Activated CD4-positive, alpha-beta T cell treated with anti-CD3 and anti-CD28 coated beads for 36 hours (primary cell): ENCODE data around the gene RNASE12. TPM values are rescaled to one million over a fixed set of nuclear protein-coding genes. Genes with fewer than 3 reads are reported as not detected.

ENCODE experiments used
- ATAC-seq: fragments of 200-7000 bp; cut with Tn5 transposase; one replicate; pipeline ENCODE4 v1.10.0; 2021; ENCODE audit warnings: mild to moderate bottlenecking, moderate library complexity
- CTCF ChIA-PET: fragments of 350-600 bp; sonication (Branson Sonifier 250); formaldehyde crosslinking; loops from one replicate; lab custom pipeline; 2021; ENCODE audit warnings: antibody characterized with exemption; lab: Charles Lee
- POLR2A ChIA-PET: fragments of 350-600 bp; sonication (Branson Sonifier 250); formaldehyde crosslinking; loops from one replicate; lab custom pipeline; 2021; ENCODE audit warnings: antibody characterized with exemption, inconsistent platforms; lab: Charles Lee
- DNase-seq: peaks from one replicate; pipeline ENCODE4 v3.0.0-alpha.2; 2020
- H3K27ac Mint-ChIP-seq: one replicate; pipeline ENCODE4 v1.8.0; 2021; ENCODE audit warnings: mixed read lengths
- H3K27me3 Mint-ChIP-seq: one replicate; pipeline ENCODE4 v1.8.0; 2021; ENCODE audit warnings: mixed read lengths
- H3K36me3 Mint-ChIP-seq: one replicate; pipeline ENCODE4 v1.8.0; 2021; ENCODE audit warnings: low read depth, mixed read lengths
- H3K4me1 Mint-ChIP-seq: one replicate; pipeline ENCODE4 v1.8.0; 2021; ENCODE audit warnings: mixed read lengths
- H3K4me3 Mint-ChIP-seq: one replicate; pipeline ENCODE4 v1.8.0; 2021; ENCODE audit warnings: mild to moderate bottlenecking, moderate library complexity, mixed read lengths
- H3K9me3 Mint-ChIP-seq: one replicate; pipeline ENCODE4 v1.8.0; 2021; ENCODE audit warnings: low read depth, mixed read lengths
- intact Hi-C, 2 experiments: fragments of 100-400 bp; cut with DNase I in 1 of 2; cut with micrococcal nuclease in 1 of 2; formaldehyde crosslinking; loops; one replicate each; pipeline versions ENCODE4 v1.14.2 to v1.15.1; 2022 to 2024; cut with DNase I, micrococcal nuclease
- total RNA-seq, 2 experiments: library from RNA; stranded (reverse); gene quantifications; one replicate each; pipeline ENCODE4 v1.2.3, GENCODE V29; 2021

Gene RNASE12, protein sequence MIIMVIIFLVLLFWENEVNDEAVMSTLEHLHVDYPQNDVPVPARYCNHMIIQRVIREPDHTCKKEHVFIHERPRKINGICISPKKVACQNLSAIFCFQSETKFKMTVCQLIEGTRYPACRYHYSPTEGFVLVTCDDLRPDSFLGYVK
- not detected for total RNA-seq

DNA sequence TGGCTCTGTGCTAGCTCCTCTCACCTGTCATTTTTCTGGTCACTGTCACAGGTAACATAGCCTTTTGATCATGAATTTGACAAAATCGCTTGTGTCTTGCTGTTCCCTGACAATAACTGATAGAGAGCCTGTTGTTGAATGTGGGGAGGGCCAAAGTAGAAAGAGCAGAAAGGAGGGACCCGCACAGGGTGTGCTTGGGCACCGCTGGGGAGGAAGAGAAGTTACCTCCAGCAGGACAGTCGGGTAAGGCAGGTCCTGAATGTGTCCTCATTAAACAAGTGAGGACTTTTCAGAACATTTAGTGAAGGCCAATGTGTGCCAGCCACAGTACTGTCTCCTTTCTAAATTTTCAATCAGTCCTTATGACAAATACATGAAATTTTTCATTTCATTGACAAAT is at the start of gene RNASE12:
RNASE12 (minus strand) TSS at position 142 of the 400 bp plus-strand sequence. CDS start 653 bp downstream, outside the sequence.
- CTCF ChIA-PET: no interaction called here
- H3K27ac Mint-ChIP-seq: no peak within 1 kb of the TSS
- no peaks in the 10 kb centered on the region for H3K36me3 Mint-ChIP-seq
- no peak within 1 kb of the TSS for H3K4me3 Mint-ChIP-seq
- no peaks in the 10 kb centered on the region for H3K27me3 Mint-ChIP-seq
- POLR2A ChIA-PET: no interaction called here
- intact Hi-C loops: no loop called here
- H3K9me3 Mint-ChIP-seq: no peaks in the 10 kb centered on the region
- ATAC-seq: no peak
- DNase-seq: no peak
- H3K4me1 Mint-ChIP-seq: peaks cover 2% of the 10 kb centered on the region

- Mint-ChIP-seq H3K4me1 (peaks cover 43% of the 10 kb centered on the region), H3K4me3 (peak overlapping the region; percentile 75), H3K27ac (peak overlapping the region; percentile 43), H3K27me3 (peaks cover 8% of the 10 kb centered on the region), H3K9me3 (no peaks in the 10 kb centered on the region), H3K36me3 (no peaks in the 10 kb centered on the region)
- ATAC-seq: peak; percentile 85
- ChIA-PET POLR2A (no interaction called here), CTCF (interaction anchor here (0.6 to 3.9 kb wide), 9 partner anchors 10 to 339 kb away, joined by 3 to 34 read pairs (median 8); partner anchors contain the start of genes APEX1 and RNASE4)
- DNase-seq: peak; percentile 88
- intact Hi-C loops: loop anchor here (1.0 to 5.0 kb wide), 10 partner anchors 8 to 291 kb away; partner anchors contain the start of gene PARP2 (in 2 of the 2)
Measured at GRCh38 chr14:20632831-20633691, 41.9 kb upstream of the RNASE12 start.

- ChIA-PET CTCF (interaction anchor here (0.6 to 3.9 kb wide), 10 partner anchors 9 to 339 kb away, joined by 3 to 34 read pairs (median 8); partner anchors contain the start of genes APEX1 and RNASE4), POLR2A (no interaction called here)
- Mint-ChIP-seq H3K9me3 (no peaks in the 10 kb centered on the region), H3K27ac (peak overlapping the region; percentile 43), H3K27me3 (peaks cover 10% of the 10 kb centered on the region), H3K4me3 (peak overlapping the region; percentile 75), H3K36me3 (no peaks in the 10 kb centered on the region), H3K4me1 (peaks cover 49% of the 10 kb centered on the region)
- DNase-seq: peak; percentile 55
- intact Hi-C loops: loop anchor here (1.0 to 5.0 kb wide), 4 partner anchors 30 to 290 kb away; partner anchors contain the start of gene PARP2 (in 1 of the 2)
- ATAC-seq: peak; percentile 27
Measured at GRCh38 chr14:20632448-20632830, 41.3 kb upstream of the RNASE12 start.

DNA sequence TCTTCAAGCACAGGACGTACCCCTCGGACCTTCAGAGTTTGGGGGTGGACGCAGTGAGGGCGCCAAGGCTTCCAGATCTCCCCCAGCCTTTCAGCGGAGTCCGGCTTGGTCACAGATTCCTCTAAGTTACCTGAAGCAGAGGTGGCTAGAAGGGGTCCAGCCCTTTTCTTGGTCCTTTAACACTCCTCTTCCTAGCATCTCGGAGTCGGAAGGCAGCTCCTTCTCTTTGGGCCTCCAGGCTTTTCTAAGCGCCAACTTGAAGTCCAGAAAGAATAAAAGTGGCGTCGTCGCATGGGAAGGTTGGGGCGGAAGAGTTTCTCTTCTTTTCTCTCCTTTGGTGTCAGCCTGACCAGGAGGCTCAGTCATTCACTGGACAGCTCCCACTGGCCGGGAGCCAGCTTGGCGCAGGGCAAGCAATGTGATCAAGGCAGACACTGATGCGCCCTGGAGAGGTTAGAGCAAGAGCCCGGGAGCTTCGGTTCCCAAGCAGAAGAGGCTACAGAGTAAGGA is 40.8 kb upstream of the RNASE12 start:
- ATAC-seq (no peak), DNase-seq (peak; percentile 33)
- POLR2A ChIA-PET: interaction anchor here (1.9 kb wide), 1 partner anchor 52 kb away, joined by 7 read pairs; the partner anchor contains the start of gene RNASE4
- Mint-ChIP-seq H3K4me3 (peak overlapping the region; percentile 75), H3K36me3 (no peaks in the 10 kb centered on the region), H3K9me3 (no peaks in the 10 kb centered on the region), H3K27ac (no peak overlapping the region), H3K27me3 (peaks cover 12% of the 10 kb centered on the region), H3K4me1 (peaks cover 54% of the 10 kb centered on the region)
- CTCF ChIA-PET: interaction anchor here (0.6 to 3.9 kb wide), 15 partner anchors 9 to 338 kb away, joined by 3 to 34 read pairs (median 5); partner anchors contain the start of genes APEX1 and RNASE4
- intact Hi-C loops: loop anchor here (1.0 to 5.0 kb wide), 5 partner anchors 19 to 290 kb away; partner anchors contain the start of gene PARP2 (in 1 of the 2)

DNA sequence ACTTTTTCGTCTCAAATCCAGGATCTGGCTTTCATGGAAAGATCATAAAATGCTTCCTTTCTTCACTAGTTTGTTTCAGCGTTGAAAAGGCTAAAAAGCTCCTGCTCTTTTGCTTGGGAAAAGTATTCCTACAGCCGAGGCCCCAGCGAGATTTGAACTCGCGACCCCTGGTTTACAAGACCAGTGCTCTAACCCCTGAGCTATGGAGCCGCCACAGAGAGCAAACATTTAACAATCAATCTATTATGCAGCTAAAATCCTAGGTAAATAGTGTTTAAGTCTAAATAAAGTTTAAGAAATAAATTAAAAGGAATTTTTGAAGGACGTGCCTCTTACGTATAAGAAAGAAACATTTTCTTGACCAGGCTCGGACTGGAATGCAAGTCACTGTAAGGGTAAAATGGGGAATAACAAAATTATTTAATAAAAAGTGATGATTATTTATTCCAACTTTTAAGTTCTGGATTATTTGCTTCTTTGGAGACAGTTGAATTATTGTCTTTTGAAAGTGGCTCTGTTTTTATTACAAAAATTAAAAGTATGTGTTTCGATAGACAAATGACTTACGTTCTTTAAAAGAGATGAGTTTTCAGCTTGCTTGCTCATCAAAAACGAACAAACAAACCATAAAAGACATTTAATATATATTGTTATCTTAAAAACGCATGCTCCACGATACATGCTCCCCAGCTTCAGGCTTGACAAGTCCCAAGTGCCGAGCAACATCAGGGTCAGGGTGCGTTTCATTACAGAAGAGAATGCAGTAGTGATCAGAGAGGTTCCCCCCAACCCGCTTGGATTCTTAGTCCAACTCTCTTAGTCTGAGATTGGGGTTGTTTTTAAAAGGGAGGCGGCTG is 40.1 kb upstream of the RNASE12 start:
- CTCF ChIA-PET: interaction anchor here (0.6 to 3.9 kb wide), 16 partner anchors 8 to 263 kb away, joined by 3 to 34 read pairs (median 5); partner anchors contain the start of genes APEX1 and RNASE4
- no peak for ATAC-seq
- intact Hi-C loops: loop anchor here in 1 of 2 experiments (1.0 to 5.0 kb wide), 2 partner anchors 18 to 289 kb away; partner anchors contain the start of gene PARP2

GRCh38 chr14:20630340-20631022 is 39.3 kb upstream of the RNASE12 start:
- H3K9me3 Mint-ChIP-seq: no peaks in the 10 kb centered on the region
- intact Hi-C loops: loop anchor here in 1 of 2 experiments (1.0 to 5.0 kb wide), 2 partner anchors 17 to 288 kb away; partner anchors contain the start of gene PARP2
- POLR2A ChIA-PET: interaction anchor here (0.9 to 1.9 kb wide), 3 partner anchors 17 to 53 kb away, joined by 4 to 7 read pairs (median 4); partner anchors contain the start of gene RNASE4
- H3K27ac Mint-ChIP-seq: peak overlapping the region; percentile 79
- peaks cover 68% of the 10 kb centered on the region for H3K4me1 Mint-ChIP-seq
- CTCF ChIA-PET: interaction anchor here (0.6 to 3.9 kb wide), 14 partner anchors 7 to 263 kb away, joined by 3 to 34 read pairs (median 5); partner anchors contain the start of gene RNASE4
- ATAC-seq (peak; percentile 17), DNase-seq (peak; percentile 66)
- H3K27me3 Mint-ChIP-seq: peaks cover 17% of the 10 kb centered on the region
- H3K36me3 Mint-ChIP-seq: no peaks in the 10 kb centered on the region
- peak overlapping the region; percentile 76 for H3K4me3 Mint-ChIP-seq

More for the DNA sequence above, 40.1 kb upstream of the RNASE12 start:
- peak overlapping the region; percentile 79 for H3K27ac Mint-ChIP-seq
- POLR2A ChIA-PET: interaction anchor here (0.9 to 1.9 kb wide), 3 partner anchors 17 to 52 kb away, joined by 4 to 7 read pairs (median 4); partner anchors contain the start of gene RNASE4
- H3K27me3 Mint-ChIP-seq: peaks cover 14% of the 10 kb centered on the region
- H3K36me3 Mint-ChIP-seq: no peaks in the 10 kb centered on the region
- peak; percentile 77 for DNase-seq
- H3K9me3 Mint-ChIP-seq: no peaks in the 10 kb centered on the region
- H3K4me1 Mint-ChIP-seq: peaks cover 61% of the 10 kb centered on the region
- H3K4me3 Mint-ChIP-seq: peak overlapping the region; percentile 76

DNA sequence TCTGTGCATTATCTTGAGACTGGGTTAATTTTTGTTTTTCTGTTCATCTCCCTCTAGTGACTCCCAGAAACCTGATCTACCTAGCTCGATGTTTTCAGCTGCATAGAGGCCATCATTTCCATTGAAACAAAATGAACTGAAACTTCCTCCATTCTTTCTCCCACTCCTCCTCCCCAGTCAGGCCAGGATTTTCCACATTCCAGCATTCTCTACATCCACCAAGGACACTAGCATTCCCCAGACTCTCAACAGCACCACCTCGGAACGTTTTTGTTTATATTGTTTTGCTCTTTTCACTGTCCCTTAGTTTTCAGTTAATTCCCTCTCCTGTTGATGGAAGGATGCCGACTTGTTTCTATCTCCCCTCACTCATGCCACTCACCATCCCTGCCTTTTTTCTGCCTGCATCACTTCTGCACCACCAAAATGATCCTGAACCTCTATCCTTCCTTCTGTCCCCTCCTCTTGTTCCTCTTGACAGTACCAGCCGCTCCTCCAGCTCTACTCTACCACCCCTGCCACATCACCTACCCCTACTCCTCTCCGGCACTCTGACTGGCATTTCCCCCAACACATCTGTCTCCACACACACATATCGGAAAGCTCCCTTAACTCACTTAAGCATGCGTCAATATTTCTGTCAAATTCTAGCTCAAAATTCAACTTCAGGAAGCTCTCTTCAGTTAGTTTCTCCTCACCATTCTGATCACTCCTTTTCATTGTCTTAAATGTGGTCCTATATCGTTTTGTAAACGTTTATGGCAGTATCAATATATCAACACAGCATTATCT is 37.1 kb upstream of the RNASE12 start:
- ChIA-PET POLR2A (no interaction called here), CTCF (interaction anchor here (0.6 to 1.2 kb wide), 2 partner anchors 53 to 55 kb away, joined by 3 read pairs; no protein-coding TSS in a partner anchor)
- Mint-ChIP-seq H3K36me3 (peaks cover 3% of the 10 kb centered on the region), H3K4me3 (peak overlapping the region; percentile 20), H3K27ac (peak overlapping the region; percentile 8), H3K9me3 (no peaks in the 10 kb centered on the region), H3K4me1 (peaks cover 83% of the 10 kb centered on the region), H3K27me3 (peaks cover 29% of the 10 kb centered on the region)
- intact Hi-C loops: no loop called here
- ATAC-seq (no peak), DNase-seq (no peak)

- no peak for DNase-seq
- H3K27ac Mint-ChIP-seq: peak overlapping the region; percentile 8
- H3K4me3 Mint-ChIP-seq: peak overlapping the region; percentile 22
- peaks cover 29% of the 10 kb centered on the region for H3K27me3 Mint-ChIP-seq
- peaks cover 84% of the 10 kb centered on the region for H3K4me1 Mint-ChIP-seq
- no peaks in the 10 kb centered on the region for H3K9me3 Mint-ChIP-seq
- CTCF ChIA-PET: no interaction called here
- ATAC-seq: peak; percentile 42
- POLR2A ChIA-PET: no interaction called here
- intact Hi-C loops: no loop called here
- peaks cover 3% of the 10 kb centered on the region for H3K36me3 Mint-ChIP-seq
Measured at GRCh38 chr14:20627346-20628027, 36.3 kb upstream of the RNASE12 start.

- DNase-seq (peak; percentile 60), ATAC-seq (peak; percentile 9)
- H3K36me3 Mint-ChIP-seq: peaks cover 3% of the 10 kb centered on the region
- H3K27me3 Mint-ChIP-seq: peaks cover 31% of the 10 kb centered on the region
- H3K4me3 Mint-ChIP-seq: peak overlapping the region; percentile 71
- peaks cover 80% of the 10 kb centered on the region for H3K4me1 Mint-ChIP-seq
- H3K9me3 Mint-ChIP-seq: peaks cover 2% of the 10 kb centered on the region
- ChIA-PET POLR2A (interaction anchor here (1.3 kb wide), 1 partner anchor 13 kb away, joined by 8 read pairs; no protein-coding TSS in a partner anchor), CTCF (interaction anchor here (0.8 kb wide), 2 partner anchors 56 to 357 kb away, joined by 4 to 5 read pairs; no protein-coding TSS in a partner anchor)
- no peak overlapping the region for H3K27ac Mint-ChIP-seq
- intact Hi-C loops: no loop called here
Measured at GRCh38 chr14:20626274-20626673, 35.1 kb upstream of the RNASE12 start.
